Stimulated activated CD8-positive, alpha-beta memory T cell treated with anti-CD3 and anti-CD28 coated beads, Interleukin-4, amount 100 ng/mL, for 48 hours (primary cell): Measurements from ENCODE around the gene HIF1A.
A peak's percentile ranks its signal among the peaks of the same experiment; 100 is the strongest.
"Not testable (repeated sequence)": the region's sequence is repeated elsewhere in the genome, so short reads cannot be mapped to it uniquely, and the experiment has no call there.

Experiments used
- DNase-seq: peaks from one replicate; pipeline ENCODE4 v3.0.0-alpha.2; 2020

HIF1A gene

DNA sequence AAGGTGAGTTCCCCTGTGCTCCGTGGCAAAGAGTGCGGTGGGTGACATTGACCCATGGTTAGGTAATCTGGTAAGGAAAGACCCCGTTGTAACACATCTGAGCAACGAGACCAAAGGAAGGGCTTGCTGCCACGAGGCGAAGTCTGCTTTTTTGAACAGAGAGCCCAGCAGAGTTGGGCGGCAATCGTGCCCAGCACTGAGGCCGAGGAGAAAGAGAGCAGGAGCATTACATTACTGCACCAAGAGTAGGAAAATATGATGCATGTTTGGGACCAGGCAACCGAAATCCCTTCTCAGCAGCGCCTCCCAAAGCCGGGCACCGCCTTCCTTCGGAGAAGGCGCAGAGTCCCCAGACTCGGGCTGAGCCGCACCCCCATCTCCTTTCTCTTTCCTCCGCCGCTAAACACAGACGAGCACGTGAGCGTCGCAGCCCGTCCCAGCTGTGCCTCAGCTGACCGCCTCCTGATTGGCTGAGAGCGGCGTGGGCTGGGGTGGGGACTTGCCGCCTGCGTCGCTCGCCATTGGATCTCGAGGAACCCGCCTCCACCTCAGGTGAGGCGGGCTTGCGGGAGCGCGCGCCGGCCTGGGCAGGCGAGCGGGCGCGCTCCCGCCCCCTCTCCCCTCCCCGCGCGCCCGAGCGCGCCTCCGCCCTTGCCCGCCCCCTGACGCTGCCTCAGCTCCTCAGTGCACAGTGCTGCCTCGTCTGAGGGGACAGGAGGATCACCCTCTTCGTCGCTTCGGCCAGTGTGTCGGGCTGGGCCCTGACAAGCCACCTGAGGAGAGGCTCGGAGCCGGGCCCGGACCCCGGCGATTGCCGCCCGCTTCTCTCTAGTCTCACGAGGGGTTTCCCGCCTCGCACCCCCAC, at the start of gene HIF1A:
HIF1A (plus strand) TSS at position 684 of the 865 bp plus-strand sequence. CDS start 292 bp downstream, outside the sequence.
- DNase-seq, result peak; percentile 95

DNA sequence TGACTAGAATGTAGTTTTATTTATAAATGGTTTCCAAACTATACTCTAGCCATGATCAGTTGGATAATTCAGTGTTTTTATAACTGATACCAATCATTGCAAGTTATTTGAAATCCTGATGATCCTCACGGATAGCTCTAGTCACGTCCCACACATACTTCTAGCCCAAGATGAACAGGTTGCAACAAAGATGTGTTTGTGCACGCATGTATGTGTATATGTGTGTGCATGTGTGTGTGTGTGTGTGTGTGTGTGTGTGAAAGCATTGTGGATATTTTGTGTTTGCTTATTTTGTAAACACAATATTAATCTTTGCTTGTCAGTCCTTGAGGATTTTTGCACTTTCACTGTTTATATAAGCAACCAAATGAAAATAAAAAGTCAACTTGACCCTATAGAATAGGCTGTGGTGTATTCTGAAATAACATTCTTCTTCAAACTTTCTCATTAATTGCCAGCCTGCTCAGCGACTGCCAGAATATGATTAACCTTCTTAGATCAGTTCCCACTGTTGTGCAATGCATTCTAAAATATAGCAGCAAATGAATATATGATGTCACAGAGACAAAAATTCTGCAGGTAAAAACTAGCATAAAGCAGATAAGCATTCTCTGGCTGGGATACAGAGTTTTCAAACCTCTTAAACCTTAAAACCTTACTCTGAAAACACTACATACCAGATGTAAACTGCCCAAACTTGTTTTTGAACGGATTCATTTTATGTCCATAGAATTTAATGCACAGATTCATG, 48.8 kb upstream of the HIF1A start:
- DNase-seq, result no peak

DNA sequence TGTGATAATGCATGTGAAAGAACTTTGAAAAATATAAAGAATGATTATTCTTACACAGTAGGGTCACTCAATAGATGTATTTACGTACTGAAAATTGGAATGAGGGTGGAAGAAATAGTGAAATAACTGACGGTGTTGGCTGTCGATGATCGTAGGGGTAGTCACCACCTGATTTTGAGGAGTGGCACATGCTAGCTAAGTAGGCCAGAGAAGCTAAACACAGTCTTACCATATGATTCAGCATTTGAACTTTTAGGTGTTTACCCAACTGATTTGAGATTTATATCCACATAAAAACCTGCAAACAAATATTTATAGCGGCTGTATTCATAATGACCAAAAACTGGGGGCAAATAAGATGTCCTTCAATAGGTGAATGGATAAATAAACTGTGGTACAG, 47.6 kb upstream of the HIF1A start:
- DNase-seq, result no peak

DNA sequence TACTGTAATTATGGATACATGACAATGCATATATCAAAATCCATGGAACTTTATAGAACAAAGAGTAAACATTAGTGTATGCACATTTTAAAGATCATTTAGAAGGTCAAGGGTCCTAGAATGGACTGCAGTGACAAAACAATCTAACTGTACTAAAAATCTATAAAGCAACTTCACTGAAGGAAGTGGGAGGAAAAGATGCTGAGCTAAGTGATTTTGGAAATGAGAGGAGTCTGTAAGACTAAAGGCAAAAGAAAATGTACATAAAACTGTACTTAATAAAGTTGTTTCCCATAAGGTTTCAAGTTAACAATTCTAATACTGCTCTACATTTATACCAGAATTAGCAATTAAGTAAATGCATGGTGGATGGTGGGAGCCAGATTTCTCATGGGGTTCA, 46.9 kb upstream of the HIF1A start:
- no peak for DNase-seq

DNA sequence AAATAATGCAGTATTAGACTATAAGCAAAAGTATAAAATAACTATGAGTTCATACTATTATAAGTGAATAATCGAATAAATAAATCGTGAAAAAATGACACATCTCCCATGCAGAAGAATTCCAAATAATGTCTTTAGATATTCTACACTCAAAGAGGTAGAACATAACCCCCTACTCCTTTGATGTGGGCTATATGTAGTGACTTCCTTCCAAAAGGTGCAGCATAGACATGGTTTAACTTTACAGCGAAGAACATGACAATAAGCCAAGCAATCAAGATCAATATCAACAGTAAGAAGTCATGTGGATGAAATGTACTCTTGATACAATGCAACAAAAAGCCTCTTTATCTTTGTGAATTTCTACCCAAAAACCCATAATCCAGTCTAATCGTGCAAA, 46.0 kb upstream of the HIF1A start:
- DNase-seq, result no peak

DNA sequence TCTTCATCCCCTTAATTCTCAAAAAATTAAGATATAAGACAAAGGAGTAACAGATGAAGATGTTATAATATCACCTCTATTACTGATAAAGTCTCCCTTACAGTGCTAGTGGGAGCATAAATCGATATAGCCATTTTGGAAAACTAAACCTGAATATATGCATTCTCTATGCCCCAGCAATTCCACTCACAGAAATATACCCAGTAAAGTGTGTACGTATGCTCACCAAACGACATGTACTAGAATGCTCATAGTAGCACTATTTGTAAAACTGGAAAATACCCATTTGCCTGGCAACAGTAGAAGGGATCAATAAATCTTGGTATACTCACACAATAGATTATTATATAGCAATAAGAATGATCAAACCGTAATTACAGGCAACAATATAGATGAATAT, 44.0 kb upstream of the HIF1A start:
- DNase-seq, result no peak

DNA sequence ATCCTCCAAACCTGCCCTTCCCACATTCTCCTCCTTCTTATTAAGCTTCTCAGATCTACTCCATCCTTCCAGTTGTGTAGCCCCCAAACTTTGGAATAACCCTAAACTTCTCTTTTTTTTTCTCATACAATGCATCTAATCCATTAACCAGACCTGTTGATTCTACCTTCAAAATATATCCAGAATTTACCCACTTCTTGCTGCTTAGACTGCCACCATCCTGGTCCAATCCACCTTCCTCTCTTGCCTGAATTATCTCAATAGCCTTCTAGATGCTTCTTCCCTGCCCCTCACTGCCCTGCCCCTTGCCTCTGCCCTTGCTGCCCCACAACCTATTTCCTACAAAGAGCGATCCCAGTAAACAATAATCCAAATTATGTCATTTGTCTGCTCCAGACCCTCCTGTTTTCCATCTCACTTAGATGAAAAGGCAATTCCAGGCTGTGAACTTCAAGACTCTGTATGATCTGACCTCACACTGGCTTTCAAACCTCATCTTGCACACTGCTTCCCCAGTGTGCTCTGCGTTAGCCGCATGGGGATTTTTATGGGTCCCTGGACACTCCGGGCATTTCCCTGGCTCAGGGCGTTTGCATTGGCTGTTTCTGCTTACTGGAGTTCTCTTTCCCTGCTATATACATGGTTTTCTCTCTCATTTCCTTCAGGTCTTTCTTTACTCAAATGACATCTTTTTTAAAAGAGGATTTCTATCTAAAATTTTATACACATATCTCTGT, 42.6 kb upstream of the HIF1A start:
- DNase-seq, result no peak

DNA sequence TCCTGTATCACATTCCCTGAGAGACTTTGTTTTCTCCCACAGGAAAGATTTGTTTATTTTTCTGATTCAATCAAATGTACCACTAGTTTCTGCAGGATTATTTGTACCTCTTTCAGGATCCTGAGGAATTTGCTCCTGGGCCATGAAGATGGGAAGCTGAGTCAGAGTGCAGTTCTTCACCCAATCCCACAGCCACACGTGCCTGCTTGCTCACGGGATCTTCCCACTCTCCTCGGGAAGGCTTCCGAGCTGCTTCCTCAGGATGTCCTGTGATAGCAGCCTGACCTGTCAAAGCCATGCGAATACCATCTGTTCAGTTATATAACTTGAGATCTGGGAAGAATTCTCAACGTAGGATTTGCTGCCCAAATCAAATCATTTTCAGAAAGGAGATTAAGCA, 41.8 kb upstream of the HIF1A start:
- DNase-seq, result no peak

DNA sequence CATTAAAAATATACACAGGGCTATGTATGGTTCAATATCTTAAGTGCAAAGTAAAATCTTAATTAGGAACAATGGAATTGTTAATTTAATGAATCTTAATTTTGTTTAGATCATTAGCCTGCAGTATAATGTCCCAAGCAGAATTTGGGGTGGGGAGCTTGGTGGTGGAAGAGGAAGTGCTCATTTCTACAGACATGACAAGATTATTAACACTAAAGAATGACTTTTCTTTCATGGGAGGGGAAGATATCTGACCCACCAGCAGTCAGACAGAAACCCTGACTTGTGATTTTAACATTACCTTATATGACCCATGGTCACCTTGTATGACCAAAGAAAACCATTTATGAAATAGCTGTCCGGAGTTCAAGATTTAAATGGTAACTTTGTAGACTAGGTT, 41.3 kb upstream of the HIF1A start:
- DNase-seq, result no peak

DNA sequence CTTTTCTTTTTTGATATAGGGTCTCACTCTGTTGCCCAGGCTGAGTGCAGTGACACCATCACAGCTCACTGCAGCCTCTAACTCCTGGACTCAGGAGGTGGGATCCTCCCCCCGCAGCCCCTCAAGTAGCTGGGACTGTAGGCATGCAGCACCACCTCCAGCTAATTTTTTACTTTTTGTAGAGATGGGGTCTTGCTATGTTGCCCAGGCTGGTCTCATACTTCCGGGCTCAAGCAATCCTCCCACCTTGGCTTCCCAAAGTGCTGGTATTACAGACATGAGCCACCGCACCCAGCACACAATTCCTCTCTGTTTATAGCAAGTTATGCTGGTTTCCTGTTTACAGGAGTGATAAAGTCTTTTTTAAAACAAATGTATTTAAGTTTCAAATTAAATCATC, 39.5 kb upstream of the HIF1A start:
- no peak for DNase-seq

DNA sequence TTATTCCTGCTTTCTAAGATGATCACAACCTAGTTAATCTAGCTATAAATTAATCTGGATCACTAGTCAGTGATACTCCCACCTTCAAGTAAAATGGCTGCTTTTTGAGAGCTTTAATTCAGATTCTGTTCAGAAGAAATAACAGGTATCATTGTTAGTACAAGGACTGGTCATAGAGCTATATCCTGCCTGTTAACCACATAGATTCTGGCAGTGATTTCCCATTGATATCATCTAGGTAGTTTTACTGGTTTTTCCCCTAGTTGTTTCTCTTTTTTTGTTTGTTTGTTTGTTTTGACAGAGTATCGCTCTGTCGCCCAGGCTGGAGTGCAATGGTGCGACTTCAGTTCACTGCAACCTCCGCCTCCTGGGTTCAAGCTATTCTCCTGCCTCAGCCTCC, 39.0 kb upstream of the HIF1A start:
- DNase-seq, result no peak

DNA sequence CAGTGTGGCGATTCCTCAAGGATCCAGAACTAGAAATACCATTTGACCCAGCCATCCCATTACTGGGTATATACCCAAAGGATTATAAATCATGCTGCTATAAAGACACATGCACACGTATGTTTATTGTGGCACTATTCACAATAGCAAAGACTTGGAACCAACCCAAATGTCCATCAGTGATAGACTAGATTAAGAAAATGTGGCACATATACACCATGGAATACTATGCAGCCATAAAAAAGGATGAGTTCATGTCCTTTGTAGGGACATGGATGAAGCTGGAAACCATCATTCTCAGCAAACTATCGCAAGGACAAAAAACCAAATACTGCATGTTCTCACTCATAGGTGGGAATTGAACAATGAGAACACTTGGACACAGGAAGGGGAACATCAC, 37.2 kb upstream of the HIF1A start:
- not testable (repeated sequence) for DNase-seq

DNA sequence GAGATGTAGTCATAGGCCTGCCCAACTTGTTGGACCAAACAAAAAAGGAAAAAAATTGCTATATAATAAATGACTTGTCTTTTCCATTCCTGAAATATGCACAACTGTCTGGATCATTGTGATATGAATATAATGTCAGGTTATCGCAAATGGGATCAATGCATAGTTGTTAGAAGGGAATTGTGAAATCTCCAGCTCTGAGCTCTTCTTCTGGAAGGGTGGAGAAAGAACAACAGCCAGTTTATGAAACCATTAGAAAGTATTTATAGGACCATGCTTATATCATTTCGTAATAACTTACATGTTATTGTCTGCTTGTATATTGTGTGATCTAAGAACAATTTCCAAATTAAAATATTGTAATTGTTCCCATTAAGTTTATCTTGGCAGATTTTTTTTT, 35.7 kb upstream of the HIF1A start:
- DNase-seq, result no peak

DNA sequence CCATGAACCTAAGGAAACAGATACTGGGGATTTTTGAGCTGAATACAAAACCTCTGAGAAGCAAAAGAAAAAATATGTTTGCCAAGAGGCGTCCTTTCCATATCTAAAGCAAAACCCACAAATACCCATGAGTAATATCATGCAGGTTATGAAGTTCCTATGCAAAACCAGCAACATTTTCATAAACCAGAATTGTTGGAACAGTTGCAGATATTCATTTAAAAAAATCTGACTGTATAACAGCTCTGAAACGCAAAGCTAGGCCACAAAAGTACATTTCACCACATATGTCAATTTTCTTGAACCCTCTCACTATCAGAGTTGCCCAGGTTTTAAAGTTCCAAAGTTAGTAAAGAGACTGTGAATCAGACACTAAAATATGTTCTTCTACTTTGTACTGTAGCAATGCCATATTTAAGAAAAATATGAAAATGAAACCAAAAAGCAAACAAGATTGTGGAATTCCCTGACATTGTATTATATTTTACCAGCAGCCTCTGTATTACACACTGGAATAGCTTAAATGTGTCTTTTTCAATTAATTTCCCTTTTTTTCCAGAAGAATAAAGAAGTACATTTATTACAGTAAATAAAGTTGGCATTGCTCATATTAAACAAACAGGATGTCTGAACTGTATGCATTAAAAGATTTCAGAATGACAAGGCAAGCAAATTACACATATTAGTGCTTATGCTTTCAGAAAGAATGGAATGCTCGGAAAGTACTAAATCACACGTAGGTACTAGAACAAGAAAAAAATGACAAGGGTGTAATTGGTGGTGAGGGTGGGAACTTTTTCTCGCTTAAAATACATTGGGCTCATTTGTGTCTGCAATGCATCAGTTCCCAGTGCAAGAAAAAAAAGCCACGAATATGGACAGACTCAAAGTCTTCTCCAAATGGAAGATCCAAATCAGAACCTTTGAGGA, 33.6 kb upstream of the HIF1A start:
- no peak for DNase-seq

DNA sequence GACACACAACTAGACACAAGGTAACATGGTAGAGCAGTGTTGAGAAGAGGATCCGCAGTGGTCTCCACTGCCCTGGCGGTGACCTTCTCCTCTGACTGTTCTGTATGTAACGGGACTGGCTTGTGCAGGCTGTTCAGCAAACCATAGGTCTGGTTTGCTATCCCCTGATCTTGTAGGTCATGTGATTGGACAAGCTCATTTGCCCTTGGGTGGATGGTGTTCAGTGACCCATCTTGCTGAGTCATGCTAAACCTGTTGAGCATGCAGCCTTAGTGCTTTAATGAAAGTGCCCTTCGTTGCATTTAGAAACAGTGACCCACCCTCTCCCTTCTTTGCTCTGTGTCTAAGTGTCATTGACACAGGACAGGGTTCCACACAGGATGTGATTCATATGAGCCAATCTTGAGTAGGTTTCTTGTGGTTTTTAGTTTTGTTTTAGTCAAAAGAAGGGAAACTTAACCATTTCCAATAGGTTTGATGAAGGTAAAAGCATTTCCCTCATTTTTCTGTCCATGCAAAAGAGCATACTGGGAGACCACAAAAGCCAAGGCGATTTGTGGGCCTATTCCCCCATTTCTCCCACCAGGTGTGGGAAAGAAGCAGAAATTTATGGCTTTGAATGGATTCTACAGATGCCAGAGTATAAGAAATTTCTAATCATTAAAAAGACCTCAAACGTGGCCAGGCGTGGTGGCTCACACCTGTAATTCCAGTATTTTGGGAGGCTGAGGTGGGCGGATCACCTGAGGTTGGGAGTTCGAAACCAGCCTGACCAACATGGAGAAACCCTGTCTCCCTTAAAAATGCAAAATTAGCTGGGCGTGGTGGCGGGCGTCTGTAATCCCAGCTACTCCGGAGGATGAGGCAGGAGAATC, 32.6 kb upstream of the HIF1A start:
- peak; percentile 68 for DNase-seq

DNA sequence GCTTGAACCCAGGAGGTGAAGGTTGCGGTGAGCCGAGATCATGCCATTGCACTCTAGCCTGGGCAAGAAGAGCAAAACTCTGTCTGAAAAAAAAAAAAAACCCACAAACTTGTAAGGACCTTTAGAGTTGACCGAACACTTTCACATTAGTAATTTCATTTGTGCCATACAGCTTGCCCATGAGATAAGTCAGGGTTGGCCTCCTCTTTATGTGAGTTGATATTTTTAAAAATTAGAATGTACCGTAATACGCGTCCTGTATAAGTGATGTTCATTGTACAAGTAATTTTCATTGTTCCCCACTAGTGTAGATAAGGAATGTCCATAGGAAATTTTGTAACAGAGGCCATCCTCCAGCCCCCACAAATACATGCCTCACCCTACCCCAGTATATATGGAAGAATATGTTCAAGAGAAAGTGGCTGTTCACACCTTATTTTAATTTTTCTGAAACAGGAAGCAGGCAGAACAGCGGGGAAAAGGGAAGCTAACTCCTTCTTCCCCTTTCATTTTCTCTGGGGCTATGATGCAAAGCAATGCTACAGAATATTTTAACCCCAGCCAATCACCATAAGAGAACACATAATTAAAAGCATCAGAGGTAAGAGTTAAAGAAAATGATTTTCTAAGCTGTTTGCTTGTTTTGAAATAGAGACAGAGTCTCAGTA, 31.9 kb upstream of the HIF1A start:
- DNase-seq, result no peak

DNA sequence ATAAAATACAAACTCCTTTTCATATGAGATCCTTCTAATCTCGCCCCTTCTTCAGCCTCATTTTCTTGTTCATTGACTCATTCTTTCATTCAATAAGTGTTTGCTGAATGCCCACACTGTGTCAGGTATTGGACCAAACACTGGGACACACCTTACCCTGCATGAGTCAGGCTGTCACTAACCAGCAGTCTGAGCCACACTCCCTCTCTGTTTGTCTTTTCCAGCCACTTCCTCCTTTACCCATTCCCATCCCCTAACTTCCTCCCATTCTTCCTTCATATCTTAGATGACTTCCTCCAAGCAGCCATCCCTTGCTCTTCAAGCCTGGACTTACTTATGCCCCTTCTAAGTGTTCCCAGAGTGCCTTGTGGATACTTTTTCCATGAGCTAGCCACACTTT, 27.0 kb upstream of the HIF1A start:
- peak; percentile 34 for DNase-seq

DNA sequence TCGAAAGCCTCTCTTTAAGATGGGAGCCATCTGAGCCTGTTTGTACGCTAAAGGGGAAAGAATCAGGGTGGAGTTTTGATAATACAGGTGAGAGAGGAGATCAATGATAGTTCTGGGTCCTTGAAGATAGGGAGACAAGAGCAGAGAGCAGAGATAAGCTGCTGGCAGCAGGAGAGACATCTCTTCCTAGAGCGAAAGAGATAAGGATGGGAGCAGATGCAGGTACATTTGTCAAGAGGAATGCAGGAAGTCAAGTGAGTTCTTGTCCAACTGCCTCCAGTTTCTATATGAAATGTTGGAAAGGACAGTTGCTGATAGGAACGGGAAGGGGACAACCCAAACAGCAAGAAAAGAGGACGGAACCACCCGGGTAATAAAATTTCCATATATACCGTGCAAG, 24.7 kb upstream of the HIF1A start:
- no peak for DNase-seq

DNA sequence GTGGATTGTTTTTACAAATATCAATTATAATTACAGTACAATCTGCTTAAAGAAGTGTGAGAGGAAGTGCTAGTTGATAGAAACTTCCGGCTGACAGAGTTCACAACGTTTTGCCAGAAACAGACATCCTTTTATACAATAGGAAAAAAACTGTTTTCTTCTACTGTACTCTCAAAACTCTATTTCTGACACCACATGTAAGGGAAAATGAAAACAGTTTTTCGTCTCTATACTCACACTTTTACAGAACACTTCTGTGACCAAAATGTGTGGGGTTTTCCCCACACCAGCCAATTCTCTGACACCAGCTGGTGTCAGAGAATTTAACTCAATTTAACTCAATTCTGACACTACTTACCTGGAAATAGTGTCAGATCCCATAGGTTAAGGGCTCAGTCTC, 24.2 kb upstream of the HIF1A start:
- no peak for DNase-seq

DNA sequence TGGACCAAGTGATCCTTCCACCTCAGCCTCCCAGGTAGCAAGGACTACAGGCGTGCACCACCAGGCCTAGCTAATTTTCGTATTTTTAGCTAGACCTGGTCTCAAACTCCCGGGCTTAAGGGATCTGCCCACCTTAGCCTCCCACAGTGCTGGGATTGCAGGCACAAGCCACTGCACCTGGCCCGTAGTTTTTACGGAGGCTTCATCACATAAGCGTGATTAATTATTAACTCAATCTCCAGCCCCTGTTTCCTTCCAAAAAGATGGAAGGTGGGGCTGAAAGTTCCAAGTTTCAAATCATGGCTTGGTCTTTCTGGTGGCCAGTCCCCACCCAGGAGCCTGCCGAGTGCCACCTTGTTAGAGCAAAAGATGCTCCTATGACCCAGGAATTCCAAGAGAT, 22.5 kb upstream of the HIF1A start:
- no peak for DNase-seq

DNA sequence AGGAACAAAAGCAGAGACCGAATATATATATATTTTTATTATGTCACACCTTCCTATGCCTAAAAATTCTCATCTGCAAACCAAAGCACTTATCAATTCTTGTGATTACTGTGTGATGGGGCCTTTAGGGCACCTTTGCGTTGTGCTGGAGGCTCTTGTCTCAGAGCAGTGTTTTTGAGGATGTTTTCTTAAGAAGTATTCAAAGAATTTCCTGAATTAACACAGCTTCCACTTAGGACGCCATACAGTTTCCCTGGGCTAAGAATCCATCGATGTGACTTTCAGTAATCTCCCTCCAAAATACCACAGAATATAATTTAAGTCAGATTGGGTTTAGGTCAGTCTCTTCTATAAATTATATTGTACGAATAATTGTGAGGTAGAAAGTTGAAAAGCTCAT, 22.0 kb upstream of the HIF1A start:
- no peak for DNase-seq
